Right lobe of liver (tissue), 4 donors: ENCODE measurements around the gene CHD2.

Source experiments
- CTCF ChIP-seq, 4 donors: fragments of 200-600 bp in 3 of 4; fragments of 450-650 bp in 1 of 4; IDR thresholded peaks; one replicate each; pipeline versions ENCODE4 v1.5.1 to v1.8.0; 2016 to 2022; ENCODE audit warnings: antibody characterized with exemption in 4 of 4, mild to moderate bottlenecking in 2 of 4
- POLR2A ChIP-seq: fragments of 450-650 bp; IDR thresholded peaks from one replicate; pipeline ENCODE4 v1.6.1; 2017; ENCODE audit warnings: antibody characterized with exemption, mild to moderate bottlenecking
- donor health status: DM: no; HTN: no; CAD: no.
- donor health status: DM: no; HTN: no; CAD: no.
- donor health status: DM: no; HTN: yes; CAD: no.

- TF ChIP-seq POLR2A = no peak
- TF ChIP-seq CTCF (IDR thresholded peaks at IDR 0.05) = no peak
Measured at GRCh38 chr15:92897620-92898019, 2.5 kb upstream of the CHD2 start.
